ENCODE results near the gene GRK6. TPM values are rescaled to one million over a fixed set of nuclear protein-coding genes. Genes with fewer than 3 reads are reported as not detected.

The GRK6 gene
- total and polyA plus RNA-seq, 2 experiments from 2014 or later = 13.0 to 56.8 TPM

GRCh38 chr5:177459357-177459756 is 32.9 kb downstream of the GRK6 start (continued):
- TF ChIP-seq NANOG (IDR thresholded peaks at IDR 0.05; ENCODE audit: borderline replicate concordance) = no peak
- TF ChIP-seq REST (IDR thresholded peaks at IDR 0.05; ENCODE audit: unreplicated experiment) = no peak
- no peak for TF ChIP-seq EZH2 (IDR thresholded peaks at IDR 0.05; ENCODE audit: low read depth, unreplicated experiment)
- no peak for TF ChIP-seq CTCF (conservative IDR thresholded peaks at IDR 0.05; ENCODE audit: low read depth in 2 of 2)

DNA sequence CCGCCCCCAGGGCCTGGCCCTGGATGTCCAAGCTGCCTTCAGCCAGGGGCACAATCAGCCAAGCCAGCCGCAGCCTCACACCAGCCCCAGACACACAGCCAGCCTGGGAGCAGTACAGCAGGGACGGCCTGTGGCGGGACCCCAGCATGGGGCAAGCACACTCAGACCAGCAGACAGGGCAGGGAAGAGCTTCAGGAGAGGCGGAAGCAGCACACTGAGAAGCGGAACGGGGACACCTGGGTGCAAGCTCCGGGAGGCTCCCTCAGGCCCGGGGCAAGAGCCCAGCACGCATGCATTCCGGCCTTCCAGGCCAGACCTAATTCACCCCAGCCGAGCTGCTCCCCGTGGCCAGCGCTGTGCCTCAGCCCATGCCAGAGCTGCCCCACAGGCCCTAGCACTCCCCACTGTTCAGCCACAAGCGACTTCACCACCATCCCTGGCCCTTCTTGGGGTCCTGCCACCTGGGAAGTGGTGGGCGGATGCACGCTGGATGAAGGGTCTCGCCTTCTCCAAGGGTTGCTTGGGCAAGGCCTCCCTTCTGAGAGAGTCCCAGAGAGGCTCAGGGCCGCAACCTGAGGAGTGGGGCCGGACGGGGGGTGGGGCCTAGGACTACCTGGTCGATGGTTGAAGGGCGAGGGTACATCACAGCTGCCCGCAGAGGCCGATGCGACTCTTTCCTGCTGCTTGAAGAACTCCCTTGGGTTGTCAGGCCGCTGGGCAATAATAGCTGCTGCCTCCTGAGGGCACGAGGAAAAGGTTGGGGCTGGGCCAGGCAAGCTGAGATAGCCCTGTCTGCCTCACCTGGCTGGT is 33.5 kb downstream of the GRK6 start:
- Mint-ChIP-seq H3K27me3 (ENCODE audit: insufficient read depth, low read depth, poor library complexity) (peaks cover 41% of the 10 kb centered on the region), H3K9me3 (peaks cover 3% of the 10 kb centered on the region; the same call in 2 of the 3 replicates), H3K4me1 (peaks cover 15% of the 10 kb centered on the region), H3K36me3 (ENCODE audit: low read depth) (peaks cover 67% of the 10 kb centered on the region), H3K4me3 (no peak overlapping the region), H3K27ac (peak overlapping the region; percentile 36; the same call in 1 of the 2 replicates)
- peaks cover 36% of the 10 kb centered on the region for H3K36me3 ChIP-seq (ENCODE audit: insufficient read depth)
- peak; percentile 48; the same call in 1 of the 2 replicates for TF ChIP-seq POLR2AphosphoS5 (IDR thresholded peaks at IDR 0.05; ENCODE audit: low read depth)
- TF ChIP-seq, protein P1, sequence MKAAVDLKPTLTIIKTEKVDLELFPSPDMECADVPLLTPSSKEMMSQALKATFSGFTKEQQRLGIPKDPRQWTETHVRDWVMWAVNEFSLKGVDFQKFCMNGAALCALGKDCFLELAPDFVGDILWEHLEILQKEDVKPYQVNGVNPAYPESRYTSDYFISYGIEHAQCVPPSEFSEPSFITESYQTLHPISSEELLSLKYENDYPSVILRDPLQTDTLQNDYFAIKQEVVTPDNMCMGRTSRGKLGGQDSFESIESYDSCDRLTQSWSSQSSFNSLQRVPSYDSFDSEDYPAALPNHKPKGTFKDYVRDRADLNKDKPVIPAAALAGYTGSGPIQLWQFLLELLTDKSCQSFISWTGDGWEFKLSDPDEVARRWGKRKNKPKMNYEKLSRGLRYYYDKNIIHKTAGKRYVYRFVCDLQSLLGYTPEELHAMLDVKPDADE (IDR thresholded peaks at IDR 0.05) = no peak
- H3F3A ChIP-seq (replicated peaks; ENCODE audit: low read depth) = peaks cover 47% of the 10 kb centered on the region
- H3K27ac ChIP-seq (ENCODE audit: low read depth) = 0 out of 2 replicates have a peak overlapping the region, but pooled peaks have one; percentile 45
- DNase-seq (ENCODE audit: low spot score) (no peak), ATAC-seq (no peak)
- no peaks in the 10 kb centered on the region for H3K27me3 ChIP-seq (ENCODE audit: insufficient read depth)
- peaks cover 13% of the 10 kb centered on the region for H3K79me2 ChIP-seq (replicated peaks; ENCODE audit: insufficient read depth)
- peaks cover 25% of the 10 kb centered on the region for H4K20me1 ChIP-seq (replicated peaks; ENCODE audit: insufficient read depth)
- peaks cover 10% of the 10 kb centered on the region for H3K4me1 ChIP-seq (ENCODE audit: insufficient read depth)
- H3K4me2 ChIP-seq = no peak overlapping the region
- no peaks in the 10 kb centered on the region for H3K9me2 ChIP-seq (ENCODE audit: insufficient read depth)
- H3K4me3 ChIP-seq = no peak overlapping the region
- no peak overlapping the region for H2AFZ ChIP-seq

Measured in GM23338 (cell line).